ENCODE data around the gene PCDH1. TPM values are rescaled to one million over a fixed set of nuclear protein-coding genes. Genes with fewer than 3 reads are reported as not detected.
A peak's percentile ranks its signal among the peaks of the same experiment; 100 is the strongest.

PCDH1 gene
- total RNA-seq, 1 donor: 1.4 TPM

- Histone ChIP-seq H3K79me2 (ENCODE audit: insufficient read depth, low read length) (no peaks in the 10 kb centered on the region), H3K4me1 (ENCODE audit: insufficient read depth, low read length) (no peaks in the 10 kb centered on the region), H2AFZ (ENCODE audit: low read length) (no peak overlapping the region), H3K9me3 (ENCODE audit: low read depth, low read length) (no peaks in the 10 kb centered on the region), H3K27ac (ENCODE audit: low read depth, low read length) (no peak overlapping the region), H4K20me1 (ENCODE audit: insufficient read depth, low read length) (no peaks in the 10 kb centered on the region), H3K36me3 (ENCODE audit: insufficient read depth, low read length) (no peaks in the 10 kb centered on the region), H3K27me3 (ENCODE audit: insufficient read depth, low read length) (peaks cover 12% of the 10 kb centered on the region), H3K4me2 (ENCODE audit: insufficient read depth, low read length) (no peak overlapping the region), H3K4me3 (ENCODE audit: insufficient read depth, low read length) (no peak overlapping the region)
- DNase-seq (ENCODE audit: insufficient read length, low spot score, missing footprints): peak; percentile 47
- no peak for TF ChIP-seq CTCF (IDR thresholded peaks at IDR 0.05; ENCODE audit: extremely low read depth, low read depth, low read length)
Measured at GRCh38 chr5:141863569-141864178, 14.5 kb downstream of the PCDH1 start.

- H3K4me3 ChIP-seq (ENCODE audit: insufficient read depth, low read length): no peak overlapping the region
- H4K20me1 ChIP-seq (ENCODE audit: insufficient read depth, low read length): no peaks in the 10 kb centered on the region
- H3K4me1 ChIP-seq (ENCODE audit: insufficient read depth, low read length): no peaks in the 10 kb centered on the region
- H3K27me3 ChIP-seq (ENCODE audit: insufficient read depth, low read length): peaks cover 12% of the 10 kb centered on the region
- H3K36me3 ChIP-seq (ENCODE audit: insufficient read depth, low read length): no peaks in the 10 kb centered on the region
- H2AFZ ChIP-seq (ENCODE audit: low read length): no peak overlapping the region
- DNase-seq (ENCODE audit: insufficient read length, low spot score, missing footprints): peak; percentile 53
- H3K9me3 ChIP-seq (ENCODE audit: low read depth, low read length): no peaks in the 10 kb centered on the region
- H3K79me2 ChIP-seq (ENCODE audit: insufficient read depth, low read length): no peaks in the 10 kb centered on the region
- no peak overlapping the region for H3K4me2 ChIP-seq (ENCODE audit: insufficient read depth, low read length)
- TF ChIP-seq CTCF (IDR thresholded peaks at IDR 0.05; ENCODE audit: extremely low read depth, low read depth, low read length): no peak
- H3K27ac ChIP-seq (ENCODE audit: low read depth, low read length): no peak overlapping the region
Measured at GRCh38 chr5:141862936-141863543, 15.2 kb downstream of the PCDH1 start.

- Histone ChIP-seq H3K27ac (ENCODE audit: low read depth, low read length) (no peak overlapping the region), H3K27me3 (ENCODE audit: insufficient read depth, low read length) (peaks cover 12% of the 10 kb centered on the region), H4K20me1 (ENCODE audit: insufficient read depth, low read length) (no peaks in the 10 kb centered on the region), H3K79me2 (ENCODE audit: insufficient read depth, low read length) (no peaks in the 10 kb centered on the region), H3K4me1 (ENCODE audit: insufficient read depth, low read length) (no peaks in the 10 kb centered on the region), H3K9me3 (ENCODE audit: low read depth, low read length) (no peaks in the 10 kb centered on the region), H3K4me3 (ENCODE audit: insufficient read depth, low read length) (no peak overlapping the region), H3K36me3 (ENCODE audit: insufficient read depth, low read length) (no peaks in the 10 kb centered on the region), H3K4me2 (ENCODE audit: insufficient read depth, low read length) (no peak overlapping the region), H2AFZ (ENCODE audit: low read length) (no peak overlapping the region)
- TF ChIP-seq CTCF (IDR thresholded peaks at IDR 0.05; ENCODE audit: extremely low read depth, low read depth, low read length): no peak
- peak; percentile 73 for DNase-seq (ENCODE audit: insufficient read length, low spot score, missing footprints)
Measured at GRCh38 chr5:141861194-141861593, 17.0 kb downstream of the PCDH1 start.

GRCh38 chr5:141858079-141858765 lies 20.0 kb downstream of the PCDH1 start:
- no peak overlapping the region for H3K4me3 ChIP-seq (ENCODE audit: insufficient read depth, low read length)
- H3K36me3 ChIP-seq (ENCODE audit: insufficient read depth, low read length): no peaks in the 10 kb centered on the region
- no peak overlapping the region for H2AFZ ChIP-seq (ENCODE audit: low read length)
- DNase-seq (ENCODE audit: insufficient read length, low spot score, missing footprints): peak; percentile 44
- no peak overlapping the region for H3K4me2 ChIP-seq (ENCODE audit: insufficient read depth, low read length)
- H3K27me3 ChIP-seq (ENCODE audit: insufficient read depth, low read length): peaks cover 12% of the 10 kb centered on the region
- no peaks in the 10 kb centered on the region for H3K4me1 ChIP-seq (ENCODE audit: insufficient read depth, low read length)
- TF ChIP-seq CTCF (IDR thresholded peaks at IDR 0.05; ENCODE audit: extremely low read depth, low read depth, low read length): no peak
- no peaks in the 10 kb centered on the region for H3K9me3 ChIP-seq (ENCODE audit: low read depth, low read length)
- no peak overlapping the region for H3K27ac ChIP-seq (ENCODE audit: low read depth, low read length)
- no peaks in the 10 kb centered on the region for H3K79me2 ChIP-seq (ENCODE audit: insufficient read depth, low read length)
- no peaks in the 10 kb centered on the region for H4K20me1 ChIP-seq (ENCODE audit: insufficient read depth, low read length)

All from osteoblast (primary cell).